CD14-positive monocyte (primary cell): ENCODE results near the gene LIMS2. TPM values are rescaled to one million over a fixed set of nuclear protein-coding genes. Genes with fewer than 3 reads are reported as not detected.

ENCODE experiments used
- DNase-seq, 3 donors: peaks; one replicate each; pipeline ENCODE4 v3.0.0-alpha.2; 2011 to 2022
- H2AFZ ChIP-seq: 2 replicates; pipeline ENCODE4 v1.6.0; 2012; ENCODE audit warnings: mild to moderate bottlenecking, low read depth, low read length, inconsistent platforms; ENCODE audit not compliant: insufficient read depth, poor library complexity, severe bottlenecking
- H3K27ac ChIP-seq, 2 donors: 1 replicate in 1 of 2; 2 replicates in 1 of 2; pipeline ENCODE4 v1.5.1; 2012 to 2013; ENCODE audit warnings: low read length in 2 of 2, control low read depth in 1 of 2, inconsistent platforms in 1 of 2, low read depth in 1 of 2, mild to moderate bottlenecking in 1 of 2
- H3K27me3 ChIP-seq, 2 donors: one replicate each; pipeline versions ENCODE4 v1.6.0 to v1.6.1; 2011 to 2013; ENCODE audit warnings: low read length in 2 of 2; ENCODE audit not compliant: control insufficient read depth in 2 of 2, insufficient read depth in 2 of 2
- H3K36me3 ChIP-seq, 2 donors: replicated peaks in 1 of 2; 1 replicate in 1 of 2; 2 replicates in 1 of 2; pipeline versions ENCODE4 v1.5.1 to v1.6.1; 2012 to 2013; ENCODE audit warnings: low read length in 2 of 2, control low read depth in 1 of 2, inconsistent platforms in 1 of 2, mild to moderate bottlenecking in 1 of 2; ENCODE audit not compliant: insufficient read depth in 2 of 2, control insufficient read depth in 1 of 2
- H3K4me1 ChIP-seq, 2 donors: 1 replicate in 1 of 2; 2 replicates in 1 of 2; pipeline versions ENCODE4 v1.5.1 to v1.6.1; 2012 to 2013; ENCODE audit warnings: low read length in 2 of 2, control low read depth in 1 of 2, inconsistent platforms in 1 of 2, mild to moderate bottlenecking in 1 of 2, moderate library complexity in 1 of 2; ENCODE audit not compliant: insufficient read depth in 2 of 2, control insufficient read depth in 1 of 2
- H3K4me2 ChIP-seq: replicated peaks from 2 replicates; pipeline ENCODE3; 2012; ENCODE audit warnings: low read length, moderate library complexity, mild to moderate bottlenecking; ENCODE audit not compliant: poor library complexity, severe bottlenecking; ENCODE audit errors: extremely low read depth
- H3K4me3 ChIP-seq, 3 experiments: fragments of 200-600 bp in 1 of 3; sonication (generic) in 1 of 3; replicated peaks in 1 of 3; 1 replicate in 2 of 3; 2 replicates in 1 of 3; pipeline ENCODE4 v1.5.1; 2011 to 2013; ENCODE audit warnings: low read length in 3 of 3, mild to moderate bottlenecking in 3 of 3, control low read depth in 2 of 3, low read depth in 2 of 3, inconsistent platforms in 1 of 3, moderate library complexity in 1 of 3
- H3K79me2 ChIP-seq: 2 replicates; pipeline ENCODE4 v1.6.0; 2012; ENCODE audit warnings: mild to moderate bottlenecking, control low read depth, inconsistent platforms, low read length, moderate library complexity; ENCODE audit not compliant: insufficient read depth
- H3K9ac ChIP-seq: 2 replicates; pipeline ENCODE4 v1.6.0; 2017; ENCODE audit warnings: low read length, mild to moderate bottlenecking; ENCODE audit not compliant: insufficient read depth, poor library complexity, severe bottlenecking
- H3K9me3 ChIP-seq, 2 donors: replicated peaks in 1 of 2; 1 replicate in 1 of 2; 2 replicates in 1 of 2; pipeline versions ENCODE4 v1.5.1 to v1.6.1; 2012 to 2013; ENCODE audit warnings: low read length in 2 of 2, control low read depth in 1 of 2; ENCODE audit not compliant: control insufficient read depth in 1 of 2, insufficient read depth in 1 of 2
- H4K20me1 ChIP-seq: 2 replicates; pipeline ENCODE4 v1.6.0; 2012; ENCODE audit warnings: mild to moderate bottlenecking, low read length, control low read depth, moderate library complexity; ENCODE audit not compliant: insufficient read depth
- H3K27ac Mint-ChIP-seq, 7 donors: one replicate each; pipeline ENCODE4 v1.8.0; 2020; ENCODE audit warnings: mild to moderate bottlenecking in 7 of 7, mixed read lengths in 7 of 7, moderate library complexity in 6 of 7, inconsistent platforms in 2 of 7
- H3K27me3 Mint-ChIP-seq, 3 donors: one replicate each; pipeline ENCODE4 v1.8.0; 2021 to 2022; ENCODE audit warnings: low read depth in 3 of 3, mild to moderate bottlenecking in 3 of 3, mixed read lengths in 3 of 3, moderate library complexity in 3 of 3, inconsistent platforms in 1 of 3
- H3K36me3 Mint-ChIP-seq, 2 donors: one replicate each; pipeline ENCODE4 v1.8.0; 2020; ENCODE audit warnings: mixed read lengths in 2 of 2, inconsistent platforms in 1 of 2, mild to moderate bottlenecking in 1 of 2
- H3K4me1 Mint-ChIP-seq: one replicate; pipeline ENCODE4 v1.8.0; 2020; ENCODE audit warnings: mild to moderate bottlenecking, mixed read lengths
- H3K4me3 Mint-ChIP-seq, 2 donors: one replicate each; pipeline ENCODE4 v1.8.0; 2020; ENCODE audit warnings: mild to moderate bottlenecking in 2 of 2, mixed read lengths in 2 of 2, moderate library complexity in 1 of 2
- H3K9me3 Mint-ChIP-seq, 7 donors: one replicate each; pipeline ENCODE4 v1.8.0; 2020 to 2022; ENCODE audit warnings: mixed read lengths in 7 of 7, mild to moderate bottlenecking in 6 of 7, moderate library complexity in 6 of 7, inconsistent platforms in 2 of 7
- WGBS: methylation state at CpG from one replicate; pipeline ENCODE4 v1.1.5; 2013; ENCODE audit warnings: missing lambda C conversion rate; ENCODE audit not compliant: insufficient coverage; 5-methylcytosine and 5-hydroxymethylcytosine counted together
- intact Hi-C, 2 donors: fragments of 100-400 bp; cut with micrococcal nuclease; formaldehyde crosslinking; loops; one replicate each; pipeline versions ENCODE4 v1.15.0 to v1.15.1; 2023
- polyA plus RNA-seq, 3 donors: library from polyadenylated mRNA; depleted of rRNA in 1 of 3; unstranded in 2 of 3; stranded (reverse) in 1 of 3; fragments of 300-500 nt in 2 of 3; fragments of >200 nt in 1 of 3; fragmentation: Illumina TruSeq in 2 of 3; gene quantifications; 1 replicate in 2 of 3; 2 replicates in 1 of 3; pipeline ENCODE4 v1.2.3, GENCODE V29; 2012 to 2021
- TF ChIP-seq, protein P1 (sequence below): fragments of 200-600 bp; IDR thresholded peaks from one replicate; pipeline ENCODE4 v1.8.0; 2022; ENCODE audit warnings: antibody characterized with exemption, mild to moderate bottlenecking

The LIMS2 gene
- polyA plus RNA-seq, 3 donors = 0.13 to 1.3 (median 0.23) TPM

DNA sequence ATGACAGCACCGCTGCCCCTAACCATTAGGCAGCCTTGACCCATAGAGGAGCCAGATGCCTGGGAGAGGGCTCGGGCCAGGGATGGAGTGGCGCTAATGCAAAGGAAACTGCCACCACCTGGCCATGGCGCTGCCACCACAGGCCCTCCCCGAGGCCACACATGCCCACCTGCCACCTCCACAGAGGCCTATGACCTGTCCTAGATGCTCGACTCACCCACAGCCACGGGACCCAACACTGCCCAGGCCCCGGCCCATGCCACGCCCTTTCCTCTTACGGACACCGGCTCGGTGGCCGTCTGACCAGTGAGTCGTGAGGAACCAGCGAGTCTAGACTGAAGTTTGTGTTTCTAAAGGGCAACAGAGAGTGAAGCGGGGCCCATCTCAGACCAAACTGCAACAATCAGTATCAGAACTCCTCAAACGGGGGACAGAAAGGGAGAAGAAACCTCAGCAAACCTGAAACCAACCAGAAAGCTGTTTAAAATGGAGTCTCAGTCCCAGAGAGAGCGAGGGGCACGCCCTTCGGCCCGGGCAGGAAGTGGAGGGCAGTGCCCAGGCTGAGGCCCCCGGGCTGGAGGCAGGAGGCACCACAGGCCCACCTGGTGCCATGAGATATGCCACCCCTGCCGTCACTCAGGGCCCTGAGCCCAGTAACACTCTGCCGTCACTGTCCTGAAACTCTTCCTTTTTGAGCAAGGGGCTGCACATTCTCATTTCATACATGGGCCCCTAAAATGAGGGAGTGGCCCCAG is 28.7 kb downstream of the LIMS2 start:
- Mint-ChIP-seq H3K9me3 (no peaks in the 10 kb centered on the region), H3K27ac (peak overlapping the region in 5 of 7 donors; percentile 26 to 83 (median 58)), H3K4me1 (peaks cover 29% of the 10 kb centered on the region), H3K27me3 (peaks cover 0 to 9% (median 7%) of the 10 kb centered on the region in 3 donors), H3K36me3 (no peaks in the 10 kb centered on the region), H3K4me3 (peak overlapping the region; percentile 47 to 79)
- no peaks in the 10 kb centered on the region for H3K9me3 ChIP-seq
- no peaks in the 10 kb centered on the region for H4K20me1 ChIP-seq
- no peak overlapping the region for H3K4me3 ChIP-seq
- intact Hi-C loops = no loop called here
- peaks cover 22 to 29% of the 10 kb centered on the region in 2 donors for H3K4me1 ChIP-seq
- no peaks in the 10 kb centered on the region for H3K36me3 ChIP-seq
- no peaks in the 10 kb centered on the region for H3K79me2 ChIP-seq
- H3K27me3 ChIP-seq = no peaks in the 10 kb centered on the region
- WGBS = 49% methylated on average over 18 of the region's 24 CpGs
- H2AFZ ChIP-seq = peak overlapping the region; percentile 77
- TF ChIP-seq, protein P1, sequence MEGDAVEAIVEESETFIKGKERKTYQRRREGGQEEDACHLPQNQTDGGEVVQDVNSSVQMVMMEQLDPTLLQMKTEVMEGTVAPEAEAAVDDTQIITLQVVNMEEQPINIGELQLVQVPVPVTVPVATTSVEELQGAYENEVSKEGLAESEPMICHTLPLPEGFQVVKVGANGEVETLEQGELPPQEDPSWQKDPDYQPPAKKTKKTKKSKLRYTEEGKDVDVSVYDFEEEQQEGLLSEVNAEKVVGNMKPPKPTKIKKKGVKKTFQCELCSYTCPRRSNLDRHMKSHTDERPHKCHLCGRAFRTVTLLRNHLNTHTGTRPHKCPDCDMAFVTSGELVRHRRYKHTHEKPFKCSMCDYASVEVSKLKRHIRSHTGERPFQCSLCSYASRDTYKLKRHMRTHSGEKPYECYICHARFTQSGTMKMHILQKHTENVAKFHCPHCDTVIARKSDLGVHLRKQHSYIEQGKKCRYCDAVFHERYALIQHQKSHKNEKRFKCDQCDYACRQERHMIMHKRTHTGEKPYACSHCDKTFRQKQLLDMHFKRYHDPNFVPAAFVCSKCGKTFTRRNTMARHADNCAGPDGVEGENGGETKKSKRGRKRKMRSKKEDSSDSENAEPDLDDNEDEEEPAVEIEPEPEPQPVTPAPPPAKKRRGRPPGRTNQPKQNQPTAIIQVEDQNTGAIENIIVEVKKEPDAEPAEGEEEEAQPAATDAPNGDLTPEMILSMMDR = no peak
- H3K9ac ChIP-seq = peak overlapping the region; percentile 45
- DNase-seq = peak in 2 of 3 donors; percentile 22 to 40
- peak overlapping the region; percentile 10 for H3K4me2 ChIP-seq
- H3K27ac ChIP-seq = no peak overlapping the region

DNA sequence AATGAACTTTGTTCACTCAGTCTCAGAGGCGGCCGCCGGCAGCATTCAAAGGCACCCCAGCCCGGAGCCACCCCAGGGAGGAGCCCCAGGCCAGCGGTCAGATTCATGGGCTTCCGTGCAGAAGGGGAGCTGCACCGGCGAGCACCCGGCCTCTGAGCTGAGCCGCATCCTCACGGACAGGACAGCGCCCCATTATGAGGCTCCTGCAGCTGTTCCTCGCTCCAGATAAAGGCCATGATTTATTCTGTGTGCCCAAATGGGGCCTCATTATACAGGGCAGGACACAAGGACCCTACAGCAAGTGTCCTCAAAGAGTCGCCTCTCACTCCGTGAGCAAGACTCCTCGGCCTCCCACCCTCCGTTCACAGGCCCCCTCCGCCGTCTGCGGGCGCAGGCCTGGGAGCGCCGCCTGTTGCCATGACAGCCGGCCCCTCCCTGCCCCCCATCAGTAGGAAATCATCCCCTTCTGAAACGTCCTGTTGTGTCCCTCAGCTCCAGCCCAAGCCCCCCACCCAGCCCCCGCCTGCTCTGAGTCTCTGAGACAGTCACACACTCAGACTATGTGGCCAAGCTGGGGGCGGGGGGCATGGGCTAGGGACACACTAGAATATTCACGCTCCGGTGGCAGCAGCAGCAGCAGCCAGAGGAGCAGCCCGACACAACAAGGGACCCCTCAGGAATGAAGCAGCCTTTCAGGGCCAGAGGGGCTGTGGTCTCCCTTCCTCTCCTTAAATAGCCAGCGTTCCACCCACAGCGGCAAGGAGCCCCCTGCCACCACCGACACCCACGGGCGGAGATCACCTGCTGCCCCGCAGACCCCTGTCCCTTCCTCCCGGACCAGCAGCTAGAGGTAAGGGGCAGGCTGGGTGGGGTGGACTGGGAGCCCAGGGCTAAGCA is 29.7 kb downstream of the LIMS2 start, which contains the start of gene GPR17:
Gene GPR17 (plus strand): TSS at position 759 of the 897 bp plus-strand sequence. CDS start 4,583 bp downstream, outside the sequence.
- Histone ChIP-seq H3K36me3 (no peaks in the 10 kb centered on the region), H3K27me3 (no peaks in the 10 kb centered on the region), H3K4me2 (peak within 1 kb of the TSS; percentile 10), H3K4me1 (peaks cover 24 to 34% of the 10 kb centered on the region in 2 donors), H3K79me2 (no peaks in the 10 kb centered on the region), H3K9ac (peak within 1 kb of the TSS; percentile 45), H3K4me3 (no peak within 1 kb of the TSS), H3K9me3 (no peaks in the 10 kb centered on the region), H2AFZ (peak within 1 kb of the TSS; percentile 77), H4K20me1 (no peaks in the 10 kb centered on the region), H3K27ac (no peak within 1 kb of the TSS)
- Mint-ChIP-seq H3K4me3 (peak within 1 kb of the TSS; percentile 47 to 79), H3K36me3 (no peaks in the 10 kb centered on the region), H3K4me1 (peaks cover 29% of the 10 kb centered on the region), H3K27ac (peak within 1 kb of the TSS in 5 of 7 donors; percentile 26 to 83 (median 58)), H3K9me3 (no peaks in the 10 kb centered on the region), H3K27me3 (peaks cover 0 to 9% (median 3%) of the 10 kb centered on the region in 3 donors)
- TF ChIP-seq, protein P1 = no peak
- 94% methylated on average over 33 of the region's 37 CpGs for WGBS
- intact Hi-C loops = no loop called here
- DNase-seq = no peak
